Aorta (tissue), 5 donors: ENCODE measurements around the gene KIFC3. TPM values are rescaled to one million over a fixed set of nuclear protein-coding genes. Genes with fewer than 3 reads are reported as not detected.
"Not testable (repeated sequence)": the region's sequence is repeated elsewhere in the genome, so short reads cannot be mapped to it uniquely, and the experiment has no call there.

Experiments used
- ATAC-seq: fragments of 200-7000 bp; cut with Tn5 transposase; one replicate; pipeline ENCODE4 v1.9.1; 2022; ENCODE audit warnings: moderate library complexity; ENCODE audit not compliant: low FRiP score
- DNase-seq, 2 donors: peaks; one replicate each; pipeline ENCODE4 v3.0.0-alpha.2; 2020
- H3K27ac ChIP-seq, 2 donors: one replicate each; pipeline ENCODE4 v1.5.1; 2013; ENCODE audit warnings: low read length in 2 of 2, mild to moderate bottlenecking in 2 of 2, moderate library complexity in 2 of 2, control low read depth in 1 of 2, inconsistent platforms in 1 of 2, low read depth in 1 of 2
- H3K27me3 ChIP-seq, 2 donors: one replicate each; pipeline ENCODE4 v1.6.1; 2013; ENCODE audit warnings: control low read depth in 1 of 2, low read length in 1 of 2, mild to moderate bottlenecking in 1 of 2, moderate library complexity in 1 of 2; ENCODE audit not compliant: insufficient read depth in 2 of 2, control insufficient read depth in 1 of 2
- H3K36me3 ChIP-seq, 2 donors: one replicate each; pipeline ENCODE4 v1.6.1; 2013; ENCODE audit warnings: control low read depth in 1 of 2, low read length in 1 of 2, mild to moderate bottlenecking in 1 of 2; ENCODE audit not compliant: insufficient read depth in 2 of 2, control insufficient read depth in 1 of 2
- H3K4me1 ChIP-seq, 2 donors: one replicate each; pipeline ENCODE4 v1.6.1; 2013; ENCODE audit warnings: low read length in 2 of 2, control low read depth in 1 of 2, mild to moderate bottlenecking in 1 of 2, moderate library complexity in 1 of 2; ENCODE audit not compliant: insufficient read depth in 2 of 2, control insufficient read depth in 1 of 2
- H3K4me3 ChIP-seq, 2 donors: one replicate each; pipeline ENCODE4 v1.5.1; 2013; ENCODE audit warnings: low read length in 2 of 2, control low read depth in 1 of 2, mild to moderate bottlenecking in 1 of 2
- H3K9me3 ChIP-seq: one replicate; pipeline ENCODE4 v1.6.1; 2013; ENCODE audit warnings: mild to moderate bottlenecking, low read length; ENCODE audit not compliant: control insufficient read depth
- WGBS, 2 donors: extraction: QIAGEN DNeasy Blood & Tissue Kit; methylation state at CpG; one replicate each; pipeline ENCODE4 v1.1.7; 2013; 5-methylcytosine and 5-hydroxymethylcytosine counted together
- intact Hi-C, 2 donors: fragments of 100-400 bp; cut with DNase I; formaldehyde crosslinking; loops; one replicate each; pipeline versions ENCODE4 v1.14.2 to v1.15.0; 2022
- polyA plus RNA-seq, 2 donors: library from polyadenylated mRNA; stranded (reverse); fragments of 200-250 nt; gene quantifications; one replicate each; pipeline ENCODE4 v1.2.3, GENCODE V29; 2013
- total RNA-seq, 2 donors: library from RNA; stranded (reverse); fragmentation: NEBNext Ultra II Directional; extraction: Animal tissue kit (Norgen Biotek cat#: 25700); gene quantifications; one replicate each; pipeline ENCODE4 v1.2.1, GENCODE V29; 2021
- donor health status: healthy with polysubstance abuse.
- donor health status: Bipolar disorder and iron deficiency.
- donor health status: DM: no; HTN: no; CAD: no.
- donor health status: DM: no; HTN: no; CAD: no.
- donor health status: DM: yes; HTN: yes; CAD: no.

The KIFC3 gene
- total and polyA plus RNA-seq, 4 donors, result 27.4 to 80.1 (median 65.4) TPM

DNA sequence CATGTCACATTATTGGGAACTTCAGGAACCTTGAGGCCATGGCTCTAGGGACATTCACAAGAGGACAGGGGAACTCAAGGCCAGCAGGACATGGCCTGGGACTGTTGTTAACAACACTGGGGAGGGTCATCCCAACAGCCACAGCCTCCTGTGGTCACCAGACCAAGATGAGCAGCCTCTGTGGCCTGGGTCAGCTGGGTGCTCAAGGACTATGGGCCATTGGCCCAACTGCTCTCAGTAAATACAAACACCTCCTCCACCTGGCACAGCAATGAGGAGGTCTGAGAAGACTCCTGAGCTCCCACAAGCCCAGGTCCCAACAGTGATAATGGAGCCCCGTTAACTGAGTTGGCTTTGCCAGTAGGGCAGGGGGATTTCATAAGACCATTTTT, 20.9 kb downstream of the KIFC3 start:
- peaks cover 3 to 5% of the 10 kb centered on the region in 2 donors for H3K36me3 ChIP-seq
- H3K9me3 ChIP-seq, result no peaks in the 10 kb centered on the region
- H3K27me3 ChIP-seq, result no peaks in the 10 kb centered on the region
- intact Hi-C loops, result no loop called here
- no peak overlapping the region for H3K27ac ChIP-seq
- ATAC-seq, result no peak
- H3K4me1 ChIP-seq, result no peaks in the 10 kb centered on the region
- DNase-seq, result peak in 1 of 2 donors; percentile 20
- no peak overlapping the region for H3K4me3 ChIP-seq
- 86 to 88% methylated on average over 1 of the region's 1 CpG for WGBS, 2 donors

DNA sequence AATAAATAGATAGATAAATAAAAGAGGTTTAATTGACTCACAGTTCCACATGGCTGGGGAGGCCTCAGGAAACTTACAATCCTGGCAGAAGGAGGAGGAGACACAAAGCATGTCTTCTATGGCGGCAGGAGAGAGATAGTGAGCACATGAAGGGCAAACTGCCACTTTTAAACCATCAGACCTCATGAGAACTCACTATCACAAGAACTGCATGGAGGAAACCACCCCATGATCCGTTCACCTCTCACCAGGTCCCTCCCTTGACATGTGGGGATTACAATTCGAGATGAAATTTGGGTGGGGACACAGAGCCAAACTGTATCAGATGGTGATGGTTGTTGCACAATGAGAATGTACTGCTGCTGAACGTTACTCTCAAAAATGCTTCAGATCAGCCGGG, 22.5 kb downstream of the KIFC3 start:
- intact Hi-C loops, H3K27me3 ChIP-seq, ATAC-seq, H3K4me1 ChIP-seq, H3K9me3 ChIP-seq, H3K4me3 ChIP-seq, H3K36me3 ChIP-seq, H3K27ac ChIP-seq: not testable (repeated sequence)
- DNase-seq, result peak in 1 of 2 donors; percentile 23
- WGBS, 2 donors, result 85 to 93% methylated on average over 5 of the region's 5 CpGs

DNA sequence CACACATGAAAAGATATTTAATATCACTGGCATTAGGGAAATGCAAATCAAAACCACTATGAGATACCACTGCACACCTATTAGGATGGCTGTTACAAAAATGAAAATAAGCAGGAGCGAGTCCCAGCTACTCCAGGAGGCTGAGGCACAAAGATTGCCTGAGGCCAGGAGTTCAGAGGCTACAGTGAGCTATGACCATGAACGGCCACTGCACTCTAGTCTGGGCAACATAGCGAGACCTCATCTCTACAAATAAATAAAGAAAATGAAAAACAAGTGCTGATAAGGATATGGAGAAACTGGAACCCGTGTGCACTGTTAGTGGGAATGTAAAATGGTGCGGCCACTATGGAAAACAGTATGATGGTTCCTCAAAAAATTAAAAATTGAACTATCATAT, 23.6 kb downstream of the KIFC3 start:
- DNase-seq, result no peak
- no peaks in the 10 kb centered on the region for H3K9me3 ChIP-seq
- no peaks in the 10 kb centered on the region for H3K27me3 ChIP-seq
- no peaks in the 10 kb centered on the region for H3K36me3 ChIP-seq
- WGBS, 2 donors, result 90 to 91% methylated on average over 5 of the region's 5 CpGs
- no peak for ATAC-seq
- H3K27ac ChIP-seq, result no peak overlapping the region
- H3K4me1 ChIP-seq, result no peaks in the 10 kb centered on the region
- intact Hi-C loops, result no loop called here
- no peak overlapping the region for H3K4me3 ChIP-seq

DNA sequence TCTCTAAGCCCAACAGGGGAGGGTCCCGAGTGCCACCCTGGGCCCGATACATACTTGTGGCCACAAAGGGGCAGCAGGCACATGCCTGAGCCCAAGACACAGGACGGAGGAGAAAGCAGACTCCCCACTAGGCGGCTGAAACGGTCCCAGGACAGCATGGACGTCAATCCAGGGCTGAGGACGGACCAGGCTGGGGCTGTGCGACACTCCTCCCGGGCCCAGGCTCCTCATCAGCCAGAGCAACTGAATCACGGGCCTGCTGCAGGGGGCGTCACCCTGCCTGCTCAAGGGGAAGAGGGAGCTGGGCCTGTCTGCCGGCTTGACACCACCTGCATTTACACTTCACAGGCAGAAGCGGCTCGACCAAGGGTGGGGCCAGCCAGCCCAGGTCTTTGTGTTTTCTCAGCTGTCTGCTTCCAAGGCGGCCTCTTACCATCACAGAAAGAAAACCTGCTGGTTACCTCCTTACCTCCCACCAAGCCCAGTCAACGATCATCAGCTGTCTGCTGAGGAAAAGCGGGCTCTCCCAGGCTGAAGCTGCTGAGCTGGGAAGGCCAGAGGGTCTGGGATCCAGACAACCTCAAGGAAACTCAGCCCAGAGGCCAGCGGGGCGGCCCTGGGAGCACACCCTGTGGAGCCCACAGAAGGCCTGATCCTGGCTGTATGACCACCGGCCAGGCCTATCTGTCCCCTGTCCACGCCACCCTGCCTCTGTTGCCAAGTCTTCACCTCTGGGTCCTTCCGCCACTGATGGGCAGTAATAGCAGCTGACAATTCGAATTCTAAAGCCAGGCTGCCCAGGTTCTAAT, 26.4 kb downstream of the KIFC3 start:
- ATAC-seq (no peak), DNase-seq (peak in 1 of 2 donors; percentile 41)
- H3K4me1 ChIP-seq, result no peaks in the 10 kb centered on the region
- H3K4me3 ChIP-seq, result no peak overlapping the region
- no peaks in the 10 kb centered on the region for H3K36me3 ChIP-seq
- intact Hi-C loops, result no loop called here
- no peak overlapping the region for H3K27ac ChIP-seq
- no peaks in the 10 kb centered on the region for H3K9me3 ChIP-seq
- WGBS, 2 donors, result 73 to 74% methylated on average over 23 of the region's 23 CpGs
- no peaks in the 10 kb centered on the region for H3K27me3 ChIP-seq

DNA sequence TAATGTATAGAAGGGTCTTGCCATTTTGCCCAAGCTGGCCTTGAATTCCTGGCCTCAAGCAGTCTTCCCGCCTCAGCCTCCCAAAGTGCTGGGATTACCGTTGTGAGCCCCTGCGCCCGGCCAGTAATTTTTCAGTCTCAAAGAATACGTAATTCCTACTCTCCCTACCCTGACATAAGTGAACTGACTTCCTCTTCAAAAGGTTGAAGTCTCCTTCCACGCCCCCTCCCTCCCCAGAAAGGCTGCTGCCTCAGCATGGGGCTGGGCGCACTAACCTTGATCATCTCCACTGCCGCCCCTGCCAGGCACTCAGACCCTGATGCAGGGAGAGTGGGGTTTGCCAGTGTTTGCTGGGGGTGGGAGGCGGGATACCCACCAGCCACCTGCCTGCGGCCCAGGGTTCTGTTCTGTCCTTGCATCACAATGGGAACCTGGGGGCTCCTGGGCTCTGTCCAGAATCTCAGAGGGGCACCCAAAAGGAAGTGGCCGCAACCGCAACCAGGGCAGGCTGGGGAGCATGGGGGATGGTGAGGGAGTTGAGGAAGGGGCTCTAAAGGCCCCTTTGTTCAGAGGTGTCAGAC, 27.5 kb downstream of the KIFC3 start:
- DNase-seq (no peak), ATAC-seq (no peak)
- Histone ChIP-seq H3K27ac (no peak overlapping the region), H3K9me3 (no peaks in the 10 kb centered on the region), H3K36me3 (no peaks in the 10 kb centered on the region), H3K27me3 (no peaks in the 10 kb centered on the region), H3K4me1 (no peaks in the 10 kb centered on the region), H3K4me3 (no peak overlapping the region)
- intact Hi-C loops, result no loop called here
- 94 to 95% methylated on average over 12 of the region's 12 CpGs for WGBS, 2 donors

DNA sequence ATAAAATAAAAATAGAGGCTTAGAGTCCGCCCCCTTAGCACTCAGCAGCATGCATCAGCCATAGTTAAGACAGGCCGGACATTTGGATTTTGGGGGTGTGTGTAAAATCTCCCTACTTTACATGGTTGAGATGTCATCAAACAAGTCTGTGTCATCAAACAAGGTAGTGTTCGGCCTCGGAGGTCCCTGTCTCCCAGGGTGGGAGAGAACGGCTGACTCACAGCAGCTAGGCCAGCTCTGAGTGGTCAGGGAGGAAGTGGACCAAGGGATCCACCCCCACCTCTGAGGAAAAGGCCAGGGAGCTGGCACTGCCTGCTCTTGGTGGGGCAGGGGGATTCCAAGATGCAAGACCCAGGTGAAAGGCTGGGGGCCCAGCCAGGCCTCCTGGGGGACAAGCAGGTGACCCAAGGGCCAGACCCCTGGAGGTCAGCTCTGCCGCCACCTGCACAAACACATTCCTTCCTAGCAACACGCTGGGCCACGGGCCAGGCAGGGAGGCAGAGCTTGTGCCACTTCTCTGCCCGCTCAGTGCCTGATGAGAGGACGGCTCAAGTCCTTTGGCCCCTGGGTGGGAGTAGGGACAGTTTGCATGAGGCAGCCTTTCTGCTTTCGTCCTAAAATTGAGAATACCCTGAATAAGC, 28.5 kb downstream of the KIFC3 start:
- DNase-seq (no peak), ATAC-seq (no peak)
- Histone ChIP-seq H3K4me3 (no peak overlapping the region), H3K4me1 (no peaks in the 10 kb centered on the region), H3K27ac (no peak overlapping the region), H3K36me3 (no peaks in the 10 kb centered on the region), H3K27me3 (no peaks in the 10 kb centered on the region), H3K9me3 (no peaks in the 10 kb centered on the region)
- intact Hi-C loops, result no loop called here
- 86 to 87% methylated on average over 11 of the region's 11 CpGs for WGBS, 2 donors

DNA sequence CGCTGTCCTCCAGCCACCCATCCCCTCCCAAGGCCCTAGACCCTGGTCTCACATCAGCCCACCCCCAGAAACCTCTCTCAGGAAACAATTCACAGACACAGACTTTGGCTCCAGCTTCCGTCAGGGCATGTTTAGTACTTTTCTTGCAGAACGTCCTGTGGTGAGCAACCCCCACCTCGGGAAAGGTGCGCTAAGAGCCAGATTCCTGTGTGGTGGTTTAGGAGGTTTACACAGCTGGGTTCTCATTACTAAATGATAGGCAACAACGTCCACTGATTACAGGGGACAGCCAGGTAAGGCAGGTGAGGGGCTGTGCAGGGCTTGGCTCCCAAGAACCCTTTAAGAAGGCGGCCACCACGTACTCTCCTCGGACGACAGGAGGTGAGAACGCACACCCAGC, 29.3 kb downstream of the KIFC3 start:
- H3K36me3 ChIP-seq, result no peaks in the 10 kb centered on the region
- 86 to 87% methylated on average over 11 of the region's 11 CpGs for WGBS, 2 donors

DNA sequence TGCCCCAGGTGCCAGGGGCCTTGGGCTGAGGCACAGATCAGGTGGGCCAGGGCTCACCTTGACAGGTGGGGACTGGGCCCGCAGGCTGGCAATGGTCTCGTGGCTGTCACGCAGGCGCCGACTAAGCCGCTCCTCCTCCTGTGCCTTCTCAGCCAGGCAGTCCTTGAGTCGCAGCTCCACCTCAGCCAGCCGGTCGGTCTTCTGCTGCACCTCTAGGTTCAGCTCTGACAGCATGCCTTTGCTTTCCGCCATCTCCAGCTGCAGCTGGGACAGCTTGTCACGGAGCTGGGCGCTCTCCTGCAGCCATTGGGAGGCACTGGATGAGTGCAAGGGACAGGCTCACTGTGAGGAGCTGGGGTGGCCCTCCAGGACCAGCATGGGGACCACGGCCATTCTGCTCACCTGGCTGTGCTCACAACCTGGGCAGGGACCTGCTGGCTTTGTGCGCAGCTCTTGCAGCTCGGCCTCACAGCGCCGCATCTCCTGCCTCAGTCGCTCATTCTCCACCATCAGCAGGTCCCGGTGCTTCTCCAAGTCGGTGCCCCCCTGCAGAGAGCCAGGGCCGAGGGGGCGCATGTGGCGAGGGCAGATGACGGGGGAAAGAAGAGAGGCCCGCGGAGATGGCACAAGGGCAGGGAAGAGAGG, 31.0 kb downstream of the KIFC3 start:
- no peak for ATAC-seq
- WGBS, 2 donors, result 92% methylated on average over 25 to 26 of the region's 26 CpGs

More for the DNA sequence above, 29.3 kb downstream of the KIFC3 start:
- DNase-seq (peak in 1 of 2 donors; percentile 33), ATAC-seq (no peak)
- Histone ChIP-seq H3K4me1 (no peaks in the 10 kb centered on the region), H3K4me3 (no peak overlapping the region), H3K27ac (no peak overlapping the region), H3K27me3 (no peaks in the 10 kb centered on the region), H3K9me3 (no peaks in the 10 kb centered on the region)
- intact Hi-C loops, result no loop called here

More for the DNA sequence above, 31.0 kb downstream of the KIFC3 start:
- H3K36me3 ChIP-seq, result no peaks in the 10 kb centered on the region
- DNase-seq, result peak in 1 of 2 donors; percentile 37
- intact Hi-C loops, result no loop called here
- H3K4me3 ChIP-seq, result no peak overlapping the region
- H3K4me1 ChIP-seq, result no peaks in the 10 kb centered on the region
- no peaks in the 10 kb centered on the region for H3K9me3 ChIP-seq
- H3K27ac ChIP-seq, result no peak overlapping the region
- no peaks in the 10 kb centered on the region for H3K27me3 ChIP-seq
